DMS 273 (cell line): ENCODE results near the gene PASK.
A peak's percentile ranks its signal among the peaks of the same experiment; 100 is the strongest.
"Not testable (repeated sequence)": the region's sequence is repeated elsewhere in the genome, so short reads cannot be mapped to it uniquely, and the experiment has no call there.

Source experiments
- DNase-seq: peaks from one replicate; lab custom pipeline; 2025; ENCODE audit not compliant: unreplicated experiment; lab: John Stamatoyannopoulos, UW

Gene PASK

GRCh38 chr2:241148891-241149674 lies at the start of gene PASK:
PASK (minus strand) TSS chr2:241149472; CDS start chr2:241143032, 6,440 bp downstream.
- DNase-seq = peak; percentile 98

GRCh38 chr2:241198381-241199279 lies 49.4 kb upstream of the PASK start:
- DNase-seq = no peak

- DNase-seq = no peak
Measured at GRCh38 chr2:241197947-241198346, 48.7 kb upstream of the PASK start.

GRCh38 chr2:241197246-241197645 lies 48.0 kb upstream of the PASK start:
- DNase-seq = not testable (repeated sequence)

GRCh38 chr2:241195506-241196130 lies 46.3 kb upstream of the PASK start:
- DNase-seq = no peak

- no peak for DNase-seq
Measured at GRCh38 chr2:241194811-241195210, 45.5 kb upstream of the PASK start.

GRCh38 chr2:241193271-241193670 lies 44.0 kb upstream of the PASK start:
- DNase-seq = no peak

GRCh38 chr2:241191081-241191480 lies 41.8 kb upstream of the PASK start:
- no peak for DNase-seq

GRCh38 chr2:241190291-241190981 lies 41.2 kb upstream of the PASK start:
- no peak for DNase-seq

- no peak for DNase-seq
Measured at GRCh38 chr2:241189856-241190201, 40.6 kb upstream of the PASK start.

- DNase-seq = no peak
Measured at GRCh38 chr2:241189093-241189855, 40.0 kb upstream of the PASK start.

GRCh38 chr2:241188361-241189092 lies 39.3 kb upstream of the PASK start, which contains the start of gene ANO7:
ANO7 (plus strand) TSS chr2:241188677; CDS start chr2:241190064, 1,387 bp downstream.
- peak; percentile 28 for DNase-seq

GRCh38 chr2:241187918-241188234 lies 38.6 kb upstream of the PASK start:
- DNase-seq = no peak

GRCh38 chr2:241187101-241187917 lies 38.0 kb upstream of the PASK start:
- DNase-seq = no peak

GRCh38 chr2:241185961-241186360 lies 36.7 kb upstream of the PASK start:
- DNase-seq = no peak

GRCh38 chr2:241184901-241185300 lies 35.6 kb upstream of the PASK start:
- no peak for DNase-seq

- no peak for DNase-seq
Measured at GRCh38 chr2:241183221-241183620, 33.9 kb upstream of the PASK start.

- no peak for DNase-seq
Measured at GRCh38 chr2:241182531-241183133, 33.4 kb upstream of the PASK start.
